NCI-H2029 (cell line): ENCODE data around the gene KIAA1328.
"Not testable (repeated sequence)": the region's sequence is repeated elsewhere in the genome, so short reads cannot be mapped to it uniquely, and the experiment has no call there.

Source experiments
- DNase-seq: peaks from one replicate; lab custom pipeline; 2025; lab: John Stamatoyannopoulos, UW

KIAA1328 gene

DNA sequence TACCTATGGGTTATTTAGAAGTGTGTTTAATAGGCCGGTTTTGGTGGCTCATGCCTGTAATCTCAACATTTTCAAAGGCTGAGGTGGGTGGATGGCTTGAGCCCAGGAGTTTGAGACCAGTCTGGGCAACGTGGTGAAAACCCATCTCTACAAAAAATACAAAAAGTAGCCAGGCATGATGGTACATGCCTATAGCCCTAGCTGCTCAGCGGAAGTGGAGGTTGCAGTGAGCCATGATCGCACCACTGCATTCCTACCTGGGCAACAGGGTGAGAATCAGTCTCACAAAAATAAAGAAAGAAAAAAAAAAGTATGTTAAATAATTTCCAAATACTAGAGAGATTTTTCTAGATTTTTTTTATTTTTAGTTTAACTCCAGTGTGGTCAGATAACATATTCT lies 316.0 kb downstream of the KIAA1328 start:
- DNase-seq, result no peak

DNA sequence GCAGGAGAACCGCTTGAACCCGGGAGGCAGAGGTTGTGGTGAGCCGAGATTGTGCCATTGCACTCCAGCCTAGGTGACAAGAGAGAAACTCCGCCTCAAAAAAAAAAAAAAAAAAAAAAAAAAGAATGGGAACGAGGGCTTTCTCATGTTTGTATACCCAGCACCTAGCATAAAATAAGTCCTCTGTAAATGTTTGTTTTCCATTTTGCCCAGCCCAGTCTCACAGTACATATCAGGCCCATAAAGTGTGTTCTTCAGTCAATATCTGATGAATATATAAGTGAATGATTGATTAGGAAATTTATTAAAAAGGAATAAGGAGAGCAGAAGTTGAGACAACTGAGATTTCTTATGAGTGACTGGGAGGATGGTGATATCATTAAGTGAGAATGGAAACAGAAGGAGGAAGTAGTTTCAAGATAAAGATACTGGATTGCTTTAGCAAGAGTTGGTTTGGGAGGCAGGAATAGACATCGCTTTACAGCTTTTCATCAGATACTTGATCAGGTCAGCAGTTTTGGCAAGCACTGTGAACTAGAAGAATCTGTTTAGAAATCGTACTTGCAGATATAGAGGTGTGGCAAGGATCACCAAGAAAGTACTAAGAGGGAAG lies 327.5 kb downstream of the KIAA1328 start:
- no peak for DNase-seq

DNA sequence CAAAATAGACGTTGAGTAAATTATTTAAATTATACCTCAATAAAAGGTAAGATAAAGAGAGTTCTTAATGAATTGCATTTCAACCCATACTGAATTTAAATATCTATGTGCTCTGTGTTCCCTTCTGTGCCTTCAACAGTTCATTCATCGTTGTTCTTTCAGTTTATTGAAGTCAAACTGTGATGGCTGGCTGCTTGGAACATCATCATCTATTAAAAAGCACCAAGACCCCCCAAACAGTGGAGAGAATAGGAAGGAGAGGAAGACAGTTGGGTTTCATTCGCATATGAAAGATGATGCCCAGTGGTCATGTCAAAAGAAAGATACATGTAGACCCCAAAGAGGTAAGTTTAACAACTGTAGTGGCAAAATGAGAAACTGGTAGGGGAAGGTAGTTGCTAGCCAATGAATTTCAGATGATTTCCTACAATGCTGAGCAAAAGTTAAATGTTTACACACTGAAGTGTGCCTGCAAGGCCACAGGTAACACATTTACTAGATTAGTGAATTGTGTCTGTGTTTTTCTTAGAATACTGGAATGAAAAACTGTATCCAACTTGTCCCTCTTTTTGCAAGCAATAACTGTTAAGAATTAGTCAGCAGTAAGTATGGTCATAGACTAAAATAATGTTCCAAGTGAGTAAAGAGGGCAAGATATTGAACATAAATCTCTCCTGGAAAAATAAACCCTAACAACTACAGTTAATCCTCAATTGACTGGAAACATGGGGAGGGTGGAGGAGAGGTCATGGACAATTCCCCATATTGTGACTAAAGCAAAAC lies 331.3 kb downstream of the KIAA1328 start:
- DNase-seq, result no peak

DNA sequence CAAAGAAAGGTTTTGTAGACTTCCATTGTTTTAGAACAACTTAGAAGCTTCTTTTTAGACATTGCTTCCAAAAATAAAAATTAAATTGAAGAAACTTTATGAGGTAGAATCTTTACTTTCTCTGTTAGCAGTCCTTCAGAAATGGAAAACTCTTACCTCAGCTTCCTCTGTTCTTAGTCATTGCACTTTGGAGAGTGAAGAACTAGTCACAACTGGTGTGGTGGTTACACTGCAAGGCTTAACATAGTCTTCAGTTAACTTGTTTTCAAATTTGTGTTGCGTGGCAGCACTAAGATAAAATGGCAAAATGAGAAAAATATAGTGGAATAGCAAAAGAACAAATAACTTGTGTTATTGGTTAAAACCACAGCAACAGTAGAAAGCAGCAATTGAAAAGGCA lies 332.6 kb downstream of the KIAA1328 start:
- DNase-seq, result no peak

DNA sequence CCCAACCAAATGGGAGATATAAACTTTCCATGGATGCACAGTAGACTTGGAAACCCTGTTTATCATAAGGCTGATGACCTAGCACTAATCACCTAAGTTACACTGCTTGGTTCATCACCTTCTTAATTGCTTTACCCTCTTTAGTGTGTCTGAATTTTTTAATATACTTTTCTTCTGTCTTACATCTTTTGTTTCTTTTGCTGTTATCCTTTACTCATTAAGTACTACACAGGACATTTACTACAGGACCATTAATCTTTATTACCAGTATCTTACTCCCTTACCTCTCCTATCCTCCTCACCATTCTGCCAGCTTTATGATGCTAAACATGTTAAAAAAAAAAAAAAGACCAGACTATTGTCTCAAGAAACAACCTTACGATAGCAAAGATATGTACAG lies 333.6 kb downstream of the KIAA1328 start:
- DNase-seq, result no peak

DNA sequence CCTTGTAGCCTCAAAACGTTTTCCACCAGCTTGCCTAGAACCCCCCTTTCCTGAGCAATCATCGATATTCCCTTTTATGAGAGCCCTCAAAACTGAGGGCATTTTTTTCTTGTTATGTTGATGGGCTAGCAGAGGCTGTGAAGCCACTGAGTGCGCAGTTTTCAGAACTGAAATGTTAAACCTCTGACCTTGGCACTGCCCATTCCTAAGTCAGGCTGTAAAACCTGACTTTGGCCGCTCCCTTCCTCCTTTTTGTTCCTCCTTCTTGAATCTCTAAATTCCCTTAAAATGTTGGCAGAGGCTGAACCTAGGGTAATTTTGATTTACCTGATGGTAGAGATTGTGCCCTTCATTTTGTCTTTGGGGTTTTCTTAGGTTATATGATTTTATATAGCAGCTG lies 334.2 kb downstream of the KIAA1328 start:
- DNase-seq, result no peak

DNA sequence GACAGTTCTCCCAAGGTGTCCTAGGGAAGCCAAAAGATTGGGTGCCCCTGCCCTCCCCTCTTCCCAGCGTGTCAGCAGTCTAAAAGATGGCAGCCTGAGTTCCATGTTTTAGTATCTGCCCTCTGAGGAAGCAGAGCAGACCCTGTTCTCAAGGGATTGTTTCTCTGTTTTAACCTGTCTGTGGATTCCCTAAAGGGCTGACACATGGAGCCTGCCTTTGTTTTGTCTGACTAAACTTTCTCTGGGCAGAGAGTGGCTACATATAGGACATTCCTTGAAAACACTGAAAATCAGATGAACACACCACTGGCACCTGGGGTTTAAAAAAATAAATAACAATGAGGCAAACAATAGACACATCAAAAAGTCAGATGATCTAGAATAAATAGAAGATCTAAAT lies 337.6 kb downstream of the KIAA1328 start:
- DNase-seq, result no peak

DNA sequence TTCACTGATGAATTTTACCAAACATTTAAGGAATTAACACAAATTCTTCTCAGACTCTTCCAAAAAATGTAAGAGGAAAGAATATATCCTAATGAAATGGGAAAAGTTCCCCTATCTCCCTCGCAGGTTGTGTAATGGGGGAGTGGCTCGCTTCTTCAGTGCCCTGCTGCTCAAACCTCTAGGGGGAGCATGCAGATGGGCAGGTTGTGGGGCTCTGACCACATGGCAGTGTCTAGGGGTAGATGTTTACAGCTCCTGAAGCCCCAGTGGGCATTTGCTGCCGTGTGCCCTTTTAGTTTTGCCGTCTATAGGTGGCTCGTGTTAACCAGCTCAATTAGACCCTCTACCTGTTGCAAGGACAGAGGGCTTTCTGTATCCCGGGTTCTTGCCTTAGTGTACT lies 338.0 kb downstream of the KIAA1328 start:
- DNase-seq, result not testable (repeated sequence)

DNA sequence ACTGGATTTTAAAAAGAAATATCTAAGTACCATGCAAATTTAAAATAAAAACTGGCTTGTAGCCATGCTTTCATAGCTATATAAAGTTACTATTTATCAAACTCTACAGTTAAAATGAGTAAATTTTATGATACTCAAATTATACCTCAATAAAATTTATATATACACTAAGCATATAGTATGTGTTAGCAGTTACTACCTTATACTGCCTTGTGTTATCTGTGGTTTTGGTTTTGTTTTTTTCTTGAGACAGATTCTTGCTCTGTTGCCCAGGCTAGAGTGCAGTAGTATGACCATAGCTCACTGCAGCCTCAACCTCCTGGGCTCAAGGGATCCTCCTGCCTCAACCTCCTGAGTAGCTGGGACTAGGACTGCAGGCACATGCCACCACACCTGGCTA lies 342.1 kb downstream of the KIAA1328 start:
- DNase-seq, result no peak

DNA sequence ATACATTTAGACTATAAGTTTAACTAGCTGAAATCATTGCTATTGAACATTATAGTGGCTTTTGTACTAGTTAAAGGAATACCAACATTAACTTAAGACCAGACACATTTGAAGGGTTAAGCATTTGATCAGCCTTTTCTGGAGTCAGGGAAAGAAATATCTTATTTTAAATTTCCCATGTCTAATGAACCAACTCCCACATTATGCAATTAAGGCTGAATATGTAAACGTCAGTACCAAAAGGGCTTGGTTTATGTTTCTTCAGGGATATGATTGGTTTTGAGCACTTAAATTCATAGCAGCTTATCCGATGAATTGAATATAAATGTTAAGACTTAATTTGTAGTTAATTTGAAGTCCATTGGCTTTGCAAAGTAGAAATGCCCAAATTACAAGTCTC lies 344.5 kb downstream of the KIAA1328 start:
- DNase-seq, result no peak

DNA sequence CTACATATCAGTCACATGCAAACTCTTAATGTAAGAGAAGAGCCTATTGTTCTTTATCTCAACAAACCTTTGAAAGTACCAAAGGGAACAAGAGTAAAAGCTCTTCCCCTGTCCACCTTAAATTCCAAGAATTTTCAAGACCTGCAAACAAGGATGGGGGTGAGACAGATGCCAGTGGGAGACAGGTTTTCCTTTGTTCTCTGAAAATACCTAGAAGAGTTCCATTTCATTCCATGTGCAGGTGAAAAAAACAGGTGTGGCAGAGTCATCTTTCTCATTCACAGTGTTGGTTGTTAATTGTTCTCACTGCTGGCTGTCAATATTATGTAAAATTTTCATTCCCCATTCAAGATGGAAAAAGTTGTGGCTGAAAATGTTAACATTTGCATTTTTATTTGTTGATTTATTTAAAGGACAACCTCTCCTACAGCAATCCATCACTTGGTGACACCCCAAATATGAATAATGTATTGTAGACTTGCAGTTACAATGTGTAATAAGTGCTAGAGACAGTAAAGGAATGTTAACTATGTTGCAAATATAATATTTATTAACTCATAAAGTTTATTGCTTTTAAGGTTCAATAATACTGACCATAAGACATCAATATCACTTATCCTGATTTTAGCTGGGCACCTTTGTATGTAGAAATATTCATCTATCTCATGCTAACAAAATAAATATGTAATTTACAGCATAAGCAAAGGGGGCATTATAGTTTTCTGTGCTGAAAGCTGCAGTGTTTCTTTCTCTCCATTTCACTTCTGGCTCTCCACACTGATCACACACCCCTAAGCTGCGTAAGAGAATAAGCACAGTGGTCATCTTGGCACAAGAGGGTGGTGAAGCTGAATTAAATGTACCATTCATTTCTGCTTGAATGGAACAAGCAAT lies 347.0 kb downstream of the KIAA1328 start:
- DNase-seq, result no peak

DNA sequence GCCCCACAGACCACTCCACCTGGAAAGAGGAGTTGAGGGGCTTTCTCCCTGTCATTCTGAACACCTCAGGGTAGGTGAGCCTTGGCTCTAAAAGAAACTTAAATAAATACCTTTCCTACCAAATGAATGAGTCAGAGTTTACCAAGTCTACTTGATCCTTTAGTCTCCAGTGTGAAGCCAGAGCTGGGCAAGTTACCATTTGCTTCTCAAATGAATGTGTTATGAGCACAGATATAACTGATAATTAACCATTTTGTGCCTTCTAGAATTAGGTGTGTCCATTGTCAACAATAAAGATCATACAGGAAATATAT lies 347.7 kb downstream of the KIAA1328 start:
- no peak for DNase-seq

DNA sequence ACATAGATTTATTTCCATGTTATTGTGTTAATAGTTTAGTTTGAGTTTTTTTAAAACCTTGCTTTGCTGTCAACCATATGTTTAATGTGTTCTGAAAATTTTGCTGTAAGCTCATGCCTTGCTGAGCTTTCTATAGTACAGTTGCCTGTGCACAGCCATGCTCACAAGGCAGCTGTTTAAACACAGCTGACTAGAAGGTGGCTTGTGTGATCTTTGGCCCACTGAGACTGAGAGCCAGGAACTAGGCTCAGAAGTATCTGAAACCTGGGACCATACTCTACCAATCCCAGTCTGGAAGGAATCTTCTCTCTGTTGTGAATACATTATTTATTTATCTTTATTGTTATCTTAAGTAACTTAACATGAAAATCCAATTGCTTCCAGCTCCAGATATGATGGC lies 350.5 kb downstream of the KIAA1328 start:
- peak; percentile 65 for DNase-seq

DNA sequence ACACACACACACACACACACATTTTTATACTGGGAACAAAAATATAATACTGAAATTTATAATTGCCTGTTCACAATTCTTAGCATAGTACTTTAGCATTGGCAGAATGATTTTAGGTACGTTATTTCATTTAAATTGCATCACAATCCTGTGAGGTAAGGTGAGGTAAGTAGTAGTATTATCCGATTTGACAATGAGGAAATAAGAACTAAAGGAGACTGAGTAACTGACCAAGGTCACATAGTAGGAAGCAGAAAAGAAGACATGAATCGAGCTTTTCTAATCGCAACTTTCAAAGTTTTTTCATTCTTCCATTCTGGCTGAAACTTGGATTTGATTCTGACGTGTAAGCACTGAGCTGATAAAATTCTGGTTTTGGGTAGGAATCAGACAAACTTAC lies 351.2 kb downstream of the KIAA1328 start:
- DNase-seq, result no peak

DNA sequence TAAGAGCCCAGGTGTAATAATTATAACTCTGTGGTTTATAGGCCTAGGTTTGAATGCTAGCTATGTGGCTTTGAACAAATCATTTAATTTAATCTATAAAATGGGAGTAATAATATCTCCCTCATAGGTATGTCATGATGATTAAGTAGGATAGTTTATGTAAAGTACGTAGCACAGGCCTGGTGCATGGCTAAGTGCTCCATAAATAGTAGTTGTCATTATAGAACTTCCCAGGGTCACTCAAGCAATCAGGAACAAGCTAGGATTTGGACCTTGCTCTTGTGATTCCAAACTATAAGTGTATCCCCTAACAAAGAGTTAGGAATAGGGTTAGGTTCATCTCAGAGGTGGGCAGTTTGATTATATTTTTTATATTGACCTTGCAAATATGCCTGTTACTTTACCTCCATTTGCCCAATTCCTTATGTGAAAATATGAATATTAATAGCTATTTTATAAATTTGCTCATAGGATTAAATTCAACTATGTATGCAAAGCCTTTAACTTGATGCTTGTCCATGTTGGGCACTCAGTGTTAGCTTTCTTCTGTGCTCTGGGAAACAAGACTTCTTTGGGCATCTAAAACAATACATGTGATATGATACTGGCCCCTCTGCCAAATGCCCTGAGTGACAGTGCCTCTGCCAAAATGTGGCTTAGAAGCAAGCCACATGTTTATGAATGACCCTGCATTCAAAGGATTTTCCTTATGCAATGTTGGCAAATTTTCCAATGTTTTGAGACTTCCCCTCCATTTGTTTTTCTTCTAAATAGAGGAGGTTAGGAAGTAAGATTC lies 353.6 kb downstream of the KIAA1328 start:
- DNase-seq, result no peak

DNA sequence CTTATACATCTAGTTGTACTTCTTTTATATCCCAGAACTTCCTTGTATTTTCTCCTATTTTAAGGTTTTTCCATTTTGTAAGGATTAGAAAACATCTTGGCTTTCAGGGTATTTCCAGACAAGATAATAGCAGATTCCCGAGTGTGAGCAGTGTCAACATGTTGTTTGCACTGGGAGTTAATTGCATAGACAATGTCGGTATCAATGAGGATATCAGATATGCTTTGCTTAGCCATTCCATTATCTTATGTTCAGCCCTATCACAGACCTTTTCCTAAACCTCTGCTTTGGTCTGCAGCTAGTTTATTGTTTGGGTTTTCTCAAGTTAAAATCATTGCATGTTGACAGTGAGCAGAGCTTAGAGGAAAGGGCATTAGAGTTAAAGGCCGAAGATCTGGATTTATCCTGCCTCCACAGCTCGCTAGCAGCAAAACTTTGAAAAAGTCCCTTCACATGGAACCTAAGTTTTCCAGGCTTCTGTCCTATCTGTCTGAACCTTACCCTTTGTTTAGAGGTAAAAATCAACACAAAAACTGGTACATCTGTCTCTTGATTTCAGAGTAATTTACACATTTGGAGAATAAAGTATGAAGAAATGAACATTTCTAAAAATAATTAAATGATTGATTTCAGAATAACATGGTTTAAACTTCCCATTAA lies 355.4 kb downstream of the KIAA1328 start:
- DNase-seq, result no peak

DNA sequence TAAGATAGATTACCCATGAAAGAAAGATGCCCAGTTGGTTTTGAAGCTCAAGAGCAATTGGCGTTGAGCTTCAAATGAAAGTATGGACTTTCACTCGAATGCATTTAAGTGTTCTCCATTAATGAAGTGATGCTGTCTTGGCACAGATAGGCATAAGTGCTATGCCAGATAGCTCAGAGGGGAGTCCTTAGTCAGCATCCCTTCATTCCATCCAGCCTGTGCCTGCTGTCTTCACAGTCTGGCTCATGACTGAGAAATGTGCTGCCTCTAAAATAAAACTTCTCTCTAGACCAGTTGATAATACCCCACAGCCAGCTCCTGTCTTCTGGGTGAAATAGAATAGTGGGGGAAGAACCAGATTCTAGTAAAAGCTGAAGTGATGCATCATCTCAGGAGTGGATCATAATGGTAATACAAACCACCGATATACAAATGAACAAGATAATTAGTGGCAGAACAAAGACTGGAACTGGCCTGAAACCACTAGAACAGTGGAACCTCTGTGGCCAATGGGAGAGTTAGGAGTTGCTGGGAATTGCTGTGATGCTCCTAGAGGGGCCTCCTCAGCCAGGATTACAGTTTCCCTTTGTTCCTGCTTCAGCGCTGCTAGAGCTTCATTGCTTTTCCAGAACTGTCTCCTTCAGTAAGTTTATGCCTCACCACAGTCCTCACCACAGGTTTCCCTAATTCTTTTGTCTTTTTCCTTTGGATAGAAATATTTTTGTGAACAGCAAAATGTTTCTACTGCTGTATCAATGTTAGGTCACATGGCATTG lies 359.3 kb downstream of the KIAA1328 start:
- no peak for DNase-seq

DNA sequence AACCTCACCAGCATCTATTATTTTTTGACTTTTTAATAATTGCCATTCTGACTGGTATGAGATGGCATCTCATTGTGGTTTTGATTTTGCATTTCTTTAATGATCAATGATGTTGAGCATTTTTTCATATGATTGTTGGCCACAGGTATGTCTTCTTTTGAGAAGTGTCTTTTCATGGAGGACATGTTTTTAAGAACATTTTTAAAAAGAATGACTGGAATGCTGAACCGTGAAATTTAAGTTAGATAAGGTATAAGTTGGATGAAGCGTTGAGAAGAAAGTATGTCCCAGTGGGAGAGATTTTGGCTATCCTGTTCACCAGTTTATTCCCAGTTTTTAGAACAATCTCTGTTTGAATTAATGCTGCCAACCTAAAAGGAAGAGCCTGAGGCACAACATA lies 370.8 kb downstream of the KIAA1328 start:
- DNase-seq, result no peak

DNA sequence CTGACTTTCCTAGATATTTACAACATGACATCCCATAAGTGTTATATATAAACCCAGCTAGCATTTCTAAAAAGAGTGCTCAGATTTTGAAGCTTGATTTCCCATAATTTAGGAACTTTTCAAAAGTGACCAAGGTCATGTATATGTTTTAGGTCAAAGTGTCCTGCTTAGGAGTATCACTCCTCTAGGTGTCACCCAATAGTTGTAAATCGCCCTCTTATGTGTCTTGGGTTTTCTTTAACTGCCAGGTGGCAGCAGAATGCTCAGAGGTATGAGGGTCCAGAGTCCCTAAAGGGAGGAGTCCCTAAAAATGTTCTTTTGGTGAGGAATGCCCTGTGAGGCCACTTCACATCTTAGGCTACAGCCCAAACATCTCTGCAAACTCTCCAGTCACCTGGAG lies 378.4 kb downstream of the KIAA1328 start:
- no peak for DNase-seq

DNA sequence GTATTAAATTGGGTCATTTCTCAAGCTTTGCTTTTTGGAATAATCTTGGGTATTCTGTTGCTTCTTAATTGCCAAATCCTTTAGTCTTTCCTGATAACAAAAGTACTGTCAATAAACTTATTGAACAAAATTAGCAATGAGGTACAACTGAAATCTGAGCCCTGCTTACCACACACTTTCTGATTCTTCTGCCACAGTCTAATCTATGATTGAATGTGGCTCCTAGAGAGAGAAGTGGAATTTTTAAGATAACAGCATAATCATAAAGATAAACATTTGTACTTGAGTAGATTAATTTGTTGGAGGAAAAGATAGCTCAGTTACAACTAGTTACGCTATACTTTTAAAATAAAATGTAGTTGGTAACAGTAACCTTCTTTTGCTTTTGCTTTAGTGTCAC lies 381.9 kb downstream of the KIAA1328 start:
- no peak for DNase-seq

DNA sequence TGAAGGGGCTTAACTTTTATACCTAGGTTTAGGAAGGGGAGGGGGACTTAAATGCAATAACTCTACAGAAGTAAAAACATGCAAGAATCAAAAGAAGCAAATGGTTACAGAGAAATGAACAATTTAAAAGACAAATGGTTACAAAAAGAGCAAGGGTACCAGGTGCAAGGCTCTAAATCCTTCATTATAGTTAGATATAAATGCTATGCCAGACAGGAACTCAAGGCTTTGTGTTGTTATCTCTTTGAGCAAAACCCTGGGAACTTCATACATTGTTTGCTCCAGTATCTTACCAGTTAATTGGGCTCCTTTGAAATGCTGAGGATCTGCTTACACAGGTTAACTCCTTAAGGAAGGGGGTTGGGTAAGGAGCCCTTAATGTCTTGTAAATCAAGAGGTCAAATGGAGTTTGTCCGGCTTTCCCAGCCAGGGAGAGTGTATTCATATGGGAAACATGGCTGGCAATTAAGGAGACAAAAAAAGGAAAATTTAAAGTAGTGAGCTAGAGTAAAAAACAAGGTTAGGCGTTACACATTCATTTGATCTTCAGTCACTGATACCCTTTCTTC lies 389.2 kb downstream of the KIAA1328 start:
- DNase-seq, result no peak
